Activated CD4-positive, alpha-beta T cell treated with anti-CD3 and anti-CD28 coated beads, Interleukin-2, Interleukin-4, amounts not matched to agents 100 ng/mL and 50 ng/mL, durations not matched to agents 16 hours and 8 hours (primary cell): ENCODE results near the gene EFR3B.

Source experiments
- DNase-seq: peaks from one replicate; pipeline ENCODE4 v3.0.0-alpha.2; 2020; ENCODE audit warnings: low spot score

Gene EFR3B

DNA sequence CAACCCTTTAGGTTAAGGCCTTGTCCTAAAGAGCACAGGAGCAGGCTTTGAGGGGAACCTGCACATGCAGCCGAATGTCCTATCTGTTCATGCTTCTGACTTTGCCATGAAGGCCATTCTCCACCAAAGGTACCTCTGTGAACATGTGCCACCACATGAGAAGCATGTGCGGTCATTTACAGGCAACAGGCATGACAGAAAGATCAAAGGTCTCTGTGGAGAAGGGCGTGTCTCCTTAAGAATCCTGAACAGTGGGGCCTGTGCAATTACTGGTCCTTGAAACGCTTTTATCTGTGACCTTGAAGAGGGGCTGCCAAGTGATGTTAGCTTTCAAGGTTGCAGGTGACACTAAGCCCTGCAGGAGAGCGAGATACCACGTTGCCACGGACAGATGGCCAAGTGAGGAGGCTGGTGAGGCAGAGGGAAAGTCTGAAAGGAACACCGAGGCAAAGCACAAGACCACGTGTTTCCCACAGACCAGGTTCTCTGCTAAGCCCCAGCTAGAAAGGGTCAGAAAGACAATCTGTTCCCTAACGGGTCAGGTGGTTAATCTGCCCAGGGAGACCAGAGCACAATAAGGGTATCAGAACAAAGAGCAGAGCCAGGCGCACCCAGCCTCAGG is 146.0 kb downstream of the EFR3B start:
- no peak for DNase-seq

DNA sequence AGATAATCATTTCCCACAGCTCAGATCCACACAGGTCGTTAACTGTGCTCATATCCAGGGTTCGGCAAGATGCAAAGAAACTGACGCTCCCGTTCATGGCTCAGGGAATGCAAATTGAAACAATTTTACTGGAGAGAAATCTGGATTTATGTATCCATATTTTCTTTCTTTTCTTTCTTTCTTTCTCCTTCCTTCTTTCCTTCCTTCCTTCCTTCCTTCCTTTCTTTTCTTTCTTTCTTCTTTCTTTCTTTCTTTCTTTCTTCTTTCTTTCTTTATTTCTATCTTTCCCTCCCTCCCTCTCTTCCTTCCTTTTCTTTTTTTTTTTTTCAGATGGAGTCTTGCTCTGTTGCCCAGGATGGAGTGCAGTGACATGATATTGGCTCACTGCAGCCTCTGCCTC is 146.5 kb downstream of the EFR3B start:
- no peak for DNase-seq

DNA sequence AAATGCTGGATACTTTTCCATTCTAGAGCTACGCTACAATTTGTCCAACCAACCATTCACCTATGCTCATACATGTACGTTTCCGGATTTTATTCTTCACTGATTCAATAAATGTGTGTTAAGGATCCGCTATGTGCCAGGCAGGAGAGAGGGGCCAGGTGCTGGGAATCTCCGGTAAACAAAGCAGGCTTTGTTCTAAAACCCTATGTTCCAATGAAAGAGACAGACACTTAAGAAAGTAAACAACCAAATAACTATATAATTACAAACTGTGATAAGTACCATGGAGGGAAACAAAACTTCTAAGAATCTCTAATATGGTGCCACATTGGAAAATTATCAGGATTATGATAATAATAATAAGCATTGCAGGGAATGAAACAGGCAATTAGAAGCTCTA is 148.7 kb downstream of the EFR3B start:
- DNase-seq, result no peak

DNA sequence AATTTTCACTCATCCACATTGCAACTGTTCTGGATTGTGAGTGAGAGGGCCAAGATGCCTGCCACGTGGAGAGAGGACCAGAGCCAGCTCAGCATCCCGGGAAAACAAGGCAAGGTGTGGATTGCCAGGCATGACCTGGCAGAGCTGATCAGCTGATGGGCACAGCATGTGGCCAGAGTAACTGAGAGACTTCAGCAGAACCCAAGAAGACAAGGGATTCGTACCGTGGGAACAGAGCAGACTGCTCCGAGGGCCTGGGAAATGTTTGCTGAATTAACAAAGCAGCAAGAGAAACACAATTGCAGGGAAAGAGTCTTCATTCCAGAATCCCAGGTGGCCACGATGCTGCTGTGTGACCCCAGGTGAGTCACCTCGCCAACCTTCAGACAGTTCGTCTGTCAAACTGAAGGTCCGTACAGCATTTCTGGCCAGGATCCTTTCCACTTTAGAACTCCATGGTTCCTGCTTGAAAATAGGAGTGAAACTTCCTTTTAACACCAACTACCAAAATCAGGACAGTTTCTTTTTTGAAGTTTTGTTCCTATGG is 152.8 kb downstream of the EFR3B start:
- DNase-seq, result no peak

DNA sequence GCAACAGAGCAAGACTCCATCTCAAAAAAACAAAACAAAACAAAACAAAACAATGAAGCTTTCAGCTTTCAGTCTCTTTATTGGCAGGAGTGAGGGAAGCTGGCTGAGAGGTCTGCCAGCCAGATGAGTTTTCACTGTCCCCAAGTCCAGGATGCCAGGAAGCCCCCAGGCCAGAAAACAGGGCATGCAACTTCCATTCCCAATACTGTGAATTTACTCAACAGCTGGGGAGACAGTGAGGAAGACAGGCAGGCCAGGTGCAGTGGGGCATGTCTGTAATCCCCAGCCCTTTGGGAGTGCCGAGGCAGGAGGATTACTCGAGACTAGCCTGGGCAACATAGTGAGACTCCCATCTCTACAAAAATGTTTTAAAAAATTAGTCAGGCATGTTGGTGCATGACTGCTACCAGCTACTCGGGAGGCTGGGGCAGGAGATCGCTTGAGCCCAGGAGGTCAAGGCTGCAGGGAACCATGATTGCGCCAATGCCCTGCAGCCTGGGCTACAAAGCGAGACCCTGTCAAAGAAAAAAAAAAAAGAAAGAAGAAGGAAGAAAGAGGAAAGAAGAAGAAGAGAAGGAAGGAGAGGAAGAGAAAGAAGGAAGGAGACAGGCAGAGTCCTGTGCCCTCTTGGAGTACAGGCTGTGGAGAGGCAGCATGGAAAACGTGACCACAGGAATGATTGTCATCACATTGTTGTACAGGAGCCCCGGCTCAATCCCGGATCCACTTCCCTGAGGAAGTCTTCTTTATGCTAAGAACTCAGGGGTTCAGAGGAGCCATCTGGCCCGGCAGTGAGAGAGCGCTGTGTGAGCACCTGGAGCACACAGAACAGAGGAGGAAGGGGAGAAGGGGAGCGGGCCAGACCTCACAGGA is 155.7 kb downstream of the EFR3B start:
- DNase-seq, result no peak

DNA sequence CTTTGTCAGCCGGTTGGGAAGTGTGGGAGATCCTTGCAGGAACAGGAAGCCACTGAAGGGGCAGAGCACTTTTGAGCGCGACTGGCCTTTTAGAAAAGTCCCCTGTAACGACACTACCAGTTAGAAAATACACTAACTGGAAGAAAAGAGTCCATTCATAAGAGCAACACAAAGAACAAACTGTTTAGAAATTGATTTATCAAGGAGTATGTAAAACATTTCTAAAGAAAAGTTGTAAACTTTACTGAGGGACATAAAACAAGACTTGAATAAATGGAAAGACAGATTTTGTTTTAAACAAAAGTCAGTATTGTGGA is 156.3 kb downstream of the EFR3B start:
- no peak for DNase-seq

DNA sequence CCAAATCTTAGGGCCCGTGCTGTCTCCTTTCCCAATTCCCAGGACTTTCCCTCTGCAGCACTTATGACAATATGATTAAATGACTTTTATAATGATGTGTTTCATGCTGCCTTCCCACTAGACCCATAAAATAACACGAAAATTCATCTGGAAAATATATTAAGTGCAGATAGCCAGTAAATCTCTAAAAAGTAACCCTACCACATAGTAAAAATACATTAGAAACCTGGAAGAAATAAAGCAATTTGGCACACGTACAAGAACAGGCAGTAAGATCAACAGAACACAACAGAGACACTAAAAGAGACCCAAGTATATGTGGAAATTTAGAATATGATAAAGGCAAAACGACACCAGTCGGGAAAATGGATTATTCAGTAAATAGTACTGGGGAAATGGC is 156.7 kb downstream of the EFR3B start:
- DNase-seq, result no peak

DNA sequence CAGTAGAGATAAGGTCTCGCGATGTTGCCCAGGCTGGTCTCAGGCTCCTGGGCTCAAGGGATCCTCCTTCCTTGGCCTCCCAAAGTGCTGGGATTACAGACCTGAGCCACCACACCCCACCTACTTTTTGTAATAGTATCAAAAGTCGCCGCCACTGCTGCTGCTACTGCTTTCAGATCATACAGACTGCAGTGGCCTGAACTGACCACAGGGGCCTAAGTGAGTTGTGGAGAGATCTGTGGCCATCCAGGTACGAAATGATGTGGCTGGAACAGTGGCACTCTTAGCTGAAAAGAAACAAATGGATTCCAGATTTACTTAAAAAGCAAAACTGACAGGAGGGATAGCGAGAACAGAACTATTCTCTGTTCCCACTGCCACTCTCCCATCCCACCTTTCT is 159.4 kb downstream of the EFR3B start:
- no peak for DNase-seq

DNA sequence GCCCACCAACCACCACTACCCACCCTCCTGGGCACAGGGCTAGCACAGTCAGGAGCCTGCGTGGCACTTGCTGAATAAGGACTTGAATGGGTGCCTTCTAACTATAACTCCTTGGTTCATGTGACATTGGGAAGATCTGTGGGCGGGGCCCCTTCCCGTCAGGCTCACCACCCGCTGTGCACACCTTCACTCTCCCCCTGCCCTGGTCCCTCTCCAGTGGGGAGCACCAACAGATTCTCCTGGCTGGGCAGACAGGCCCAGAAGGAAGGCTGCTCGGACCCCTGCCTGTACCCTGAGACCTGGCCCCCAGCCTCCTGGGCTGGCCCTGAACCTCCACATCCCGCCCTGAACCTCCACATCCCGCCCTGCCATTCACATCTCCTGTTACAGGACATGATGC is 159.9 kb downstream of the EFR3B start:
- no peak for DNase-seq

DNA sequence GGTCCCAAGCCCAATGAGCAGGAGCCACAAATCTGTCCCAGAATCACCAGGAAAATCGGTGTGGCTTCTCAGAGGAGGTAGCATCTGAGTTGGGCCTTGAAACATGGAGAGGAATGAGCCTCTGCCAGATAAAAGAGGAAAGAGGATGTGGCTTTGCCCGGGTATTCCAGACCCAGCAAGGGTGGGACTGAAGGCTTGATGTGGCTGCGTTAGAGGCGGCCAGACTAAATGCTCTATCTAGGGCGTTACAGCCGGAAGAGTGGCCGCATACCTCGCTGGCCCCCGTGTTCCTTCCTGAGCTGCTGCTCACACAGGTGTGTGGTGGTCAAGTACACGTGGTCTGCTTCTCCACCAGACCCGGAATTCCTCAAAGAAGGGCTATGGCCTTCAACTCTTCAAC is 160.4 kb downstream of the EFR3B start:
- DNase-seq, result no peak

DNA sequence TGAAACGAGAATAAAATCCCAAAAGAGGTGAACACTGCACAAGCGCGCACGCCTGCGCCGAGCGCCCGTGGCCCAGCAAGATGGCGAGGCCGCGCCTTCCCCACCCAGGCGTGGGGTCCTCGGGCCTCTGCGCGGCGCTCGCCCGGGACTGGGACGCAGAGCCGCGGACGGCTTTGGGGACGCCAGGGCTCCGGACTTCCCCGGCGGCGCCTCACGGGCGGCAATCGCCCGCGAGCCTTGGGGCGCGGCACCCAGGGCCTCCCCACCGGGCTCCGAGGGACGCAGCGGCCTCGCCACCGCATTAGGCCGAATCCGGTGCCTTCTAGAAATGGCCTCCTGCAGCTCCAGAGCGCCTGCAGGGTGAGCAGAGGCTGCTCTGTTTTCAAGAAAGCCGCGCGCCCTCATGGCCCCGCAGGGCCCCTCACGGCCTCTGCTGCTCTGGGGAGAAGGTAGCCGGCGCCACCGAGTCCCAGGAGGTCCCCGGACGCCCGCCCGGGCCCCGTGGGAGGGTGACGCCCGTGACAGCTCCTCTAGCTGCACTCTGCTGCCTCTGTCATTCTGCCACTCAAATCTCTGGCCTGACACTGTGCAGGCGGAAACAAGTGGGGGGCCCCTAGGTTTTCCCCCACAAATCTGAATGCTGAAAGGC is 162.4 kb downstream of the EFR3B start:
- DNase-seq, result no peak

DNA sequence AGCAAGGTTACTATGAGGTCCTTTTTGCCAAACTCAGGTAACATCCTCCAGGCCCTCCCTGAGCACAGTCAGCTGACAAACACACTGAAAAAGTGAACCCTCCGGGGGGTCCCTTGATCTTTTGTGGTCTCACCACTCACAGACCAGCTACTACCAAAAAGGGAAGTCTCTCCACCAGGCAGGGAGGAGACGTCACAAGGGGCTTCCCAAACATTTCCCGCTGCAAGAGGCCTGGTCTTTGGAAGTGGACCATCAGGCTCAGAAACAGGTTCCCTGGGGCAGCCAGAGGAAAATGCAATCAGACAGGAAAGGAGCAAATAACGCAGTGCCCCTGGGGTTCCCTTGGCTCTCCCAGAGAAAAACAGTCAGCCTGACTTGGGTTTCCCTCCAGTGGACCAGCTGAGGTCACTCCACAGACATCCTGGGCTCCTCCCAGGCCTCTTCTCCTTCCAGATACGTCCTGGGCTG is 165.2 kb downstream of the EFR3B start:
- no peak for DNase-seq
